ENCODE data around the gene PEX5L.

The PEX5L gene

DNA sequence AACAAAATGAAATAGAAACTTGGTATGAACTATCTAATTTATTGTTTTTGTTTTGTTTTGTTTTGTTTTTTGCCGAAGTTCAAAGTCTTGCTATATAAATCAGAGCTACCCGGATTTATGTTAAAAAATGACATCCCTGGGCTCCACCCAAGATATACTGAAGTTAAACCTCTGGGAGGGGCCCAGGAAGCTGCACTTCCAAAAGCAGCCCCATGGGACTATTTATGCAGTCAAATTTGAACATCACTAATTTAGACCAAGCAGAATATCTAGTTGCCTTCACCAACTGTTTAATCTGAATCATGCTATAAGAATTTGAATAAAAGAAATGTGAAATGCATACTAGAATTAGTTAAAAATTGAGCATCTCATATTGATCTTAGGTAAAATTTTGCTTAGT, 32.2 kb downstream of the PEX5L start:
- DNase-seq, result no peak

GRCh38 chr3:180002006-180002405, 34.7 kb downstream of the PEX5L start:
- DNase-seq, result no peak

DNA sequence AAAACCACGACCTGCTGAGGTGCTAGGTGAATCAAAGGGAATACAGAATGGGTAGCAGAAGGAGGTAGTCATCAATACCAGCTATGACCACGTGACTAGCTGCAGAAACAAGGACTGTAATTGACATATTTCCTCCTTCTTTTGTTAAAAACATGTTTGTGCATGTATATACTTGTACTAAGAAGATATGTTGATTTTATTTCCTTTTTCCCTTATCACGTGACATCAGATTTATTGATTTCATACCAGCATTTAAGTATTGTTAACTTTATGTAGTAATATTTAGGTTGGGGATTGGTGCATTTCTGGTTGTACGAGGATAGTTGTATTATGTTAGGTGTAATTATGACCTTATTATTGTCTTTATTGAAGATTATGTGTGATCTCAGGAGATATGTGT, 36.2 kb downstream of the PEX5L start:
- DNase-seq, result no peak

DNA sequence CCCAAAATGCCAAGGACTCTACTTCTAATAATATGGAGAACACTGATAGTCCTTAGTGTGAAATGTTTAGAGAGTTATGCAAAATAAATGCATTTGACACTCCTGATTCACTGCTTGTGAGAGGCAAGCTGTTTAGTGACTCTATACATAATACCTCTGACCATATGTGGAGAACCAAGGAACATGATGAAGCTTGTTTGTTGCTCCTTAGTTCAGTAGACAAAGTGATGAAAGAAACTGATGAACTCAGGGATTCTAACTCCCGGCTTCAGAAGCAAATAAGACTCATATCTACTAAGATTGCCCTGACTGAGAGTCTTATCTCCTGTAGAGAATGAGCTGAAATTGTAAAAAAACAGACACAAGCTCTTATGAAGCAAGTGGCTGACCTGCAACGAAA, 41.3 kb downstream of the PEX5L start:
- no peak for DNase-seq

- DNase-seq, result no peak
These were observed 44.9 kb downstream of the PEX5L start for GRCh38 chr3:179991883-179992282.

DNA sequence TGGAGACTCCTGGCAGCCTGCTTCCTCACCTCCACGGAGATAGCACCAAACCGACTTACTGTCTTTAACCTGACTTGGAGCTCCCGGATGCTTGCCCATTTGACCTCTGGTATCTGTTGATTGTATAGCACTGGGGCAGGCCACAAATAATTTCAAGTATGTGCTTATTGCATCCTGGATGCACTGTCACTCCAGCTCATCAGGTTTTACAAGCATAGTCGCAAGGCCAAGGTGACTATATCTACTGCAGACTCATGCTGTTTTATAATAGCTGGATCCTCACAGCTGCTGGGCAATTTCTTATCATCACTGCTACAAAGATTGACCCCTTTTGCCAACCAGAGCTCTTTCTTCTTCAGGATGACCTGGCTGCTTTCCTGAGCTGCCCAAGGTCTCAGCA, 45.6 kb downstream of the PEX5L start:
- DNase-seq, result no peak

DNA sequence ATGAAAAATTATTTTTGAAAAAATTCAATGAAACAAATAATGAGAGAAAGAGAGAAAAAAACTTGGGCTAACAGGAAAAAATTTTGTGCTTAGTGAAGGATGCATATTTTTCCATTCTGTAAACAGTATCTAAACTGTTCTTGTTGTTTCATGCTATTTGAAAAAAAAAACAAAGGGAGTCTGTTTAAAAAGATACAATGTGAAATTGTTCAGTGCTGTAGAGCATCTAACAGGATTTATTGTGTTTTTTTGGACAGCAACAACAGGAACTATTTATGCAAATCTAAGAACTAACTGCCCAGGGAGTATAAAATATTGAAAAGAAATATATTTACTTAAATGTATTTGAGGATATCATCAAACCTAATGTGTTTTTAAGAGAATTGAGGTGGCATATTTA, 55.1 kb downstream of the PEX5L start:
- DNase-seq, result no peak

- no peak for DNase-seq
These were observed 59.4 kb downstream of the PEX5L start for GRCh38 chr3:179977356-179977755.

- DNase-seq, result no peak
These were observed 62.8 kb downstream of the PEX5L start for GRCh38 chr3:179973931-179974361.

- no peak for DNase-seq
These were observed 63.8 kb downstream of the PEX5L start for GRCh38 chr3:179972881-179973423.

- DNase-seq, result no peak
These were observed 65.5 kb downstream of the PEX5L start for GRCh38 chr3:179971280-179971679.

GRCh38 chr3:179970746-179971145, 66.0 kb downstream of the PEX5L start:
- no peak for DNase-seq

DNA sequence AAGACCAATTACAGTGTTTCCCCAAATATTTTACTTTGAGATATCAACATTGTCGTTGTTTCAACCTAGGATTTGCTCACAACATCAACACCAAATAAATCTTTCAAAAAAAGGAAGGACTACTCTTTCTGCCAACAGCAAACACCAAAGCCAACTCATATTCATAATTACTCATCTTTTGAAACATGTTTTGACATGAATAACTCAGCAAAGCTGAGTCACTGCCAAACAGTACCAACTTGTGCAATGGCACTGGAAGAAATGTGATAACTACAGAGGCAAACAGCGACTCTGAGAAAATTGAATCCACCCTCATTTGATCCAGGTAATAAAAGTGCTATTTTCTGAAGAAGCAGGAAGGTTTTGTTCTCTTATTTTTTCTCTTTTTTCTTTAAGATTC, 67.2 kb downstream of the PEX5L start:
- DNase-seq, result peak; percentile 39 to 65

- DNase-seq, result no peak
These were observed 69.1 kb downstream of the PEX5L start for GRCh38 chr3:179967622-179968021.

- no peak for DNase-seq
These were observed 71.8 kb downstream of the PEX5L start for GRCh38 chr3:179964890-179965289.

- DNase-seq, result no peak
These were observed 73.9 kb downstream of the PEX5L start for GRCh38 chr3:179962629-179963387.

GRCh38 chr3:179961703-179962078, 75.0 kb downstream of the PEX5L start:
- DNase-seq, result no peak

DNA sequence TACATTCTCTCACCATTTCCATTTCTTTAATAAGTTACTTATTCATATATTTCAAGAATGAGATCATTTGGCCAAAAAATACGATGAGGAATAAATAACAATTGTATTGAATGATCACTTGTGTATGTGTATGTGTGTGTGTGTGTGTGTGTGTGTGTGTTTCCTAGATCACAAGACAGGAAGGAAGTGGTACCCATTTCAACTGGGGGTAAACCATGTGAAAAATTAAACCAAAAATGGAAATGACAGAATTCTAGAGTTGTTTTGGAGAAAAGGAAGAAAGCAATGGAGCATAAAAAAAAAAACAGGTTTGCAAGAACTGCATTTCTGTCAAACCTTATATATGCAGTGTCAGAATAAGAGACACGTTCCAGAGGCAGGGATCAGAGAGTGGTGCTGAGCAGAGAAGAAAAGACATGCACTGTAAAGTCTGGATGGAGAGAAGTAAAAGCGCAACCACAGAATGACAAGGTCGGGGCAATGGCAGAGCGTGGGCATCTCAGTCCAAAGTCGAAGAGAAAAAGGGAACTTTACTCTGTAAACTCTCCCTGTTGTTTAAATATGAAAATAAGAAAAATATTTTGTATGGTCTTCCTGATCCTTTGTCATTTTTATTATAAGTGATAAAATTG, 75.5 kb downstream of the PEX5L start:
- no peak for DNase-seq

DNA sequence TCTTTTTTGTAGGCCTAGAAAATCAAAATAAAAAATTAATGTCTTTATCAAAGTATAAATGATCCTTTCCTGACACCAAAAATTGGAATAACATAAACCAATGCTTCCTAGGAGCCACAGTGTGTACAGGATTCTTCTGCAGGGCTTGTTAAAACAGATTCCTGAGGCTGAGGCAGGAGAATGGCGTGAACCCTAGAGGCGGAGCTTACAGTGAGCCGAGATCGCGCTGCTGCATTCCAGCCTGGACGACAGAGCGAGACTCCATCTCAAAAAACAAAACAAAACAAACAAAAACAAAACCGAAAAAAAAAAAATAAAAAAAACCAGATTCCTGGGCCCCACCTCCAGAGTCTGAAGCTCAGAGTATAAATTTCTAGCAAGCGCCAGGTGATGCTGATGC, 78.0 kb downstream of the PEX5L start:
- no peak for DNase-seq

DNA sequence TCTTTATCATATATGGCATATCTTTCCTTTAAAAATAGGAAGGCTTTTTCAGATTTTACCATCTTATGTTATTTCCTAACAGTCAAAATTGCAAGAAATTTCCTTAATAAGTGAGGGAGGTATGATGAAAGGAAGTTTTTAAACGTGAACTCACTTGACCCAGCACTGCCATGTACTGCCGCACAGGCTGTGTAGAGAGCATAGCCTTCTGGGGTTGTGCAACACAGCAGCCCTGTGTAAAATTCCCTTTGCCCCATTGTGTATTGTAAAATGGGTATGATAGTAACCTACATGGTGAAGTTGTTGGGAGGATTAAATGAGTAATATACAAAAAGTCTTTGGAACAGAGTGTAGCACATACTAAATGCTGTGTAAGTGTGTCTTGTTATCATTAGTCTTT, 78.6 kb downstream of the PEX5L start:
- DNase-seq, result no peak

DNA sequence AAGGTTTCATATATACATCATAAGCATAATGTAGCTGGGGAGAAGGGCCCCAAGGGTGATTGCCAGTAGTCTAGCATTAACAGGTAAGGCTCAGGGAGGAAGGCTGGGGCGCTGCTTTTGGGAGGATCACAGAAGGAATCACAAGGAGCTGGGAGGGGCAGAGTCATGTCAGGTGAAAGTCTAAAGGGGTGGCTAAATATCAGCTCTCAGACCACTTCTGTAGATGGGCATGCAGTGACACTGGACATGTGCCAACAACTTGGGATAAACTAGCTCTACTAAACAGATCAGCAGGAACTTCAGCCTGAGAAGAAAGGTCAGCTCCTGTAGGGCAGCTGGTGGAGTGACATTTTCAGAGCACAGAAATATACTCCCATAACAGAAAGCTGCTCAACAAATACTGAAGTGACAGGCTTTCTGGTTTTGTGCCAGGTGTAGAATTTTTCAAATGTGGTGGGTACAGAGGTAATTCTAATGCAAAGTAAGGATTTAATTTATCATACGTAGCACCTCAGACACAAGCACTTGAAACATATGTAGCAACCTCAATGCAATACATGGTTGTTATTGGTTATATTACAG, 79.4 kb downstream of the PEX5L start:
- no peak for DNase-seq

DNA sequence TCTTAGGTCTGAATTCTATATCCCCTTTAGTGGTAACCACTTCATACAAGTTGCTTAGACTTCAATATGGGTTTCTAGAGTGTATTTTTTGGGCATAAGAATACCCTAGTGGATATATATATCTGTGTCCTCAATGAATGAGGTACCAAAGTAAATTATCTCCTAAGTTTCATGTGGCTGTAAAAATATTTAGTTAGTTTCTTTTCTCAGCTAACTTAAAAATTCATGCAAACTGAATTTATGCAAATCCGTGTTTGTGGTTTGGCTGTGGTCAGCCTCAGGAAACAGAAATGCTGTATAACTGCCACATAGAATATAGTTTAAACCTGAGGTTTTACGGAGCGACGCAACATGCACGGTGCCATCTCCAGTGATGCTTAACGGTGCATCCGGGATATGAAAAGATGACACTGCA, 80.3 kb downstream of the PEX5L start:
- DNase-seq, result no peak

- DNase-seq, result no peak
These were observed 80.9 kb downstream of the PEX5L start for GRCh38 chr3:179955809-179956208.

GRCh38 chr3:179955286-179955685, 81.5 kb downstream of the PEX5L start:
- DNase-seq, result no peak
